Upper lobe of left lung (tissue), 4 donors: ENCODE results near the gene ROCK2.

Experiments
- EP300 ChIP-seq, 4 donors: sonication (generic); formaldehyde crosslinking; IDR thresholded peaks; one replicate each; pipeline ENCODE4 v1.5.1; 2017; ENCODE audit warnings: antibody characterized with exemption in 4 of 4, control low read depth in 2 of 4
- POLR2AphosphoS5 ChIP-seq, 2 donors: sonication (generic); formaldehyde crosslinking; IDR thresholded peaks; one replicate each; pipeline ENCODE4 v1.5.1; 2017; ENCODE audit warnings: antibody characterized with exemption in 2 of 2
- TF ChIP-seq, protein P1 (sequence below), 6 experiments: fragments of 450-650 bp in 4 of 6; fragments of 200-600 bp in 2 of 6; sonication (generic) in 2 of 6; IDR thresholded peaks; one replicate each; pipeline ENCODE4 v1.5.1; 2016 to 2019; ENCODE audit warnings: antibody characterized with exemption in 6 of 6

DNA sequence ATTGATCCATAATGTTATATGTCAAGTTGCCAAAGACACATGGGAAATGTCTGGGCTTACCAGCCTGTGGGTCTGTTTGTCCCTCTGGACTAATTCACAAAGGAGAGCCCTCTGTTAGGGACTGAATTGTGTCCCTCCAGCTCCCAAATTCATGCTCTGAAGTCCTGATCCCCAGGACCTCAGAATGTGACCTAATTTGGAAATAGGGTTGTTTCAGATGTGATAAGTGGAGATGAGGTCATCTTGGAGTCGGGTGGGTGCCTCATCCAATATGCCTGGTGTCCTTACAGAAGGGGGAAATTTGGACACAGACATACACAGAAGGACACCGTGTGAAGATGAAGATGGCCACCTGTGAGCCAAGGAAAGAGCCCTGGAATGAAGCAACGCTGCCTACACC, 41.4 kb upstream of the ROCK2 start:
- TF ChIP-seq, protein P1, sequence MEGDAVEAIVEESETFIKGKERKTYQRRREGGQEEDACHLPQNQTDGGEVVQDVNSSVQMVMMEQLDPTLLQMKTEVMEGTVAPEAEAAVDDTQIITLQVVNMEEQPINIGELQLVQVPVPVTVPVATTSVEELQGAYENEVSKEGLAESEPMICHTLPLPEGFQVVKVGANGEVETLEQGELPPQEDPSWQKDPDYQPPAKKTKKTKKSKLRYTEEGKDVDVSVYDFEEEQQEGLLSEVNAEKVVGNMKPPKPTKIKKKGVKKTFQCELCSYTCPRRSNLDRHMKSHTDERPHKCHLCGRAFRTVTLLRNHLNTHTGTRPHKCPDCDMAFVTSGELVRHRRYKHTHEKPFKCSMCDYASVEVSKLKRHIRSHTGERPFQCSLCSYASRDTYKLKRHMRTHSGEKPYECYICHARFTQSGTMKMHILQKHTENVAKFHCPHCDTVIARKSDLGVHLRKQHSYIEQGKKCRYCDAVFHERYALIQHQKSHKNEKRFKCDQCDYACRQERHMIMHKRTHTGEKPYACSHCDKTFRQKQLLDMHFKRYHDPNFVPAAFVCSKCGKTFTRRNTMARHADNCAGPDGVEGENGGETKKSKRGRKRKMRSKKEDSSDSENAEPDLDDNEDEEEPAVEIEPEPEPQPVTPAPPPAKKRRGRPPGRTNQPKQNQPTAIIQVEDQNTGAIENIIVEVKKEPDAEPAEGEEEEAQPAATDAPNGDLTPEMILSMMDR (IDR thresholded peaks at IDR 0.05): no peak
- TF ChIP-seq EP300 (IDR thresholded peaks at IDR 0.05) (no peak), POLR2AphosphoS5 (IDR thresholded peaks at IDR 0.05) (no peak)
